Endothelial cell of umbilical vein (primary cell): ENCODE measurements around the gene TMEM223. TPM values are rescaled to one million over a fixed set of nuclear protein-coding genes. Genes with fewer than 3 reads are reported as not detected.

ENCODE experiments used
- BruUV-seq: library from RNA; stranded (reverse); fragments of 400-500 nt; replicated peaks from 2 replicates; lab custom pipeline; 2021; lab: Mats Ljungman, UMichigan
- CTCF ChIA-PET: fragments of 300-600, 350-600 bp; sonication (Branson Sonifier 250); formaldehyde crosslinking; loops from one replicate; lab custom pipeline; 2021; ENCODE audit warnings: antibody characterized with exemption, inconsistent platforms; lab: Charles Lee
- POLR2A ChIA-PET: fragments of 300-600, 350-600 bp; sonication (Branson Sonifier 250); formaldehyde crosslinking; loops from one replicate; lab custom pipeline; 2021; ENCODE audit warnings: antibody characterized with exemption, inconsistent platforms; lab: Charles Lee
- DNase-seq: peaks from one replicate; pipeline ENCODE4 v3.0.0-alpha.2; 2011; ENCODE audit warnings: low read depth, low spot score
- FAIRE-seq: peaks from 2 replicates; lab custom pipeline; 2011; peaks lifted over from hg19 to GRCh38; lab: Jason Lieb, UNC
- H2AFZ ChIP-seq: 2 replicates; pipeline ENCODE4 v1.6.0; 2012; ENCODE audit warnings: low read depth, low read length, control low read depth, inconsistent platforms
- H3K27ac ChIP-seq: 2 replicates; pipeline ENCODE4 v1.5.1; 2011; ENCODE audit warnings: low read depth, mild to moderate bottlenecking, control low read depth, low read length, moderate library complexity; ENCODE audit not compliant: insufficient read depth
- H3K27me3 ChIP-seq, 2 experiments: 2 replicates each; pipeline versions ENCODE4 v1.6.0 to v1.6.1; 2011; ENCODE audit warnings: low read length in 2 of 2, mixed read lengths in 1 of 2; ENCODE audit not compliant: control insufficient read depth in 2 of 2, insufficient read depth in 2 of 2
- H3K36me3 ChIP-seq, 2 experiments: 2 replicates in 1 of 2; 3 replicates in 1 of 2; pipeline ENCODE4 v1.5.1; 2011; ENCODE audit warnings: low read length in 2 of 2, mild to moderate bottlenecking in 1 of 2, moderate library complexity in 1 of 2; ENCODE audit not compliant: control insufficient read depth in 2 of 2, insufficient read depth in 2 of 2; ENCODE audit errors: extremely low read depth in 1 of 2
- H3K4me1 ChIP-seq: 3 replicates; pipeline ENCODE4 v1.5.1; 2011; ENCODE audit warnings: mild to moderate bottlenecking, low read length; ENCODE audit not compliant: control insufficient read depth, insufficient read depth; ENCODE audit errors: extremely low read depth
- H3K4me2 ChIP-seq: 2 replicates; pipeline ENCODE4 v1.6.1; 2011; ENCODE audit warnings: low read length, control low read depth, mixed read lengths; ENCODE audit not compliant: insufficient read depth
- H3K4me3 ChIP-seq, 3 experiments: fragments of 200-600 bp in 1 of 3; sonication (generic), shearing (Covaris generic) in 1 of 3; replicated peaks in 1 of 3; 2 replicates each; pipeline ENCODE4 v1.5.1; 2011 to 2016; ENCODE audit warnings: control low read depth in 3 of 3, low read length in 3 of 3, mild to moderate bottlenecking in 2 of 3, inconsistent platforms in 1 of 3, low read depth in 1 of 3, moderate library complexity in 1 of 3; ENCODE audit not compliant: insufficient read depth in 1 of 3
- H3K79me2 ChIP-seq: 2 replicates; pipeline ENCODE4 v1.6.0; 2012; ENCODE audit warnings: low read length, inconsistent platforms; ENCODE audit not compliant: control insufficient read depth, insufficient read depth
- H3K9ac ChIP-seq: replicated peaks from 2 replicates; pipeline ENCODE3; 2011; ENCODE audit warnings: low read length, control low read depth; ENCODE audit not compliant: insufficient read depth; ENCODE audit errors: extremely low read depth
- H3K9me1 ChIP-seq: replicated peaks from 3 replicates; pipeline ENCODE4 v1.6.0; 2011; ENCODE audit warnings: mild to moderate bottlenecking, low read length; ENCODE audit not compliant: control insufficient read depth, insufficient read depth; ENCODE audit errors: extremely low read depth
- H3K9me3 ChIP-seq: replicated peaks from 2 replicates; pipeline ENCODE4 v1.5.1; 2012; ENCODE audit warnings: low read length, inconsistent platforms; ENCODE audit not compliant: control insufficient read depth, insufficient read depth
- H4K20me1 ChIP-seq: replicated peaks from 2 replicates; pipeline ENCODE3; 2011; ENCODE audit warnings: mild to moderate bottlenecking, low read length; ENCODE audit not compliant: control insufficient read depth, insufficient read depth; ENCODE audit errors: extremely low read depth
- EZH2 ChIP-seq: IDR thresholded peaks from 2 replicates; pipeline ENCODE4 v1.6.1; 2012; ENCODE audit warnings: borderline replicate concordance, low read depth, mild to moderate bottlenecking, moderate library complexity, low read length, inconsistent platforms; ENCODE audit not compliant: severe bottlenecking
- FOS ChIP-seq: IDR thresholded peaks from 2 replicates; pipeline ENCODE4 v1.6.1; 2011; ENCODE audit warnings: mild to moderate bottlenecking, low read length, moderate library complexity, borderline replicate concordance; ENCODE audit not compliant: insufficient read depth
- GATA2 ChIP-seq: IDR thresholded peaks from 2 replicates; pipeline ENCODE4 v1.7.0; 2011; ENCODE audit warnings: low read depth, mild to moderate bottlenecking, moderate library complexity, mixed read lengths, low read length; ENCODE audit not compliant: insufficient read length, insufficient read depth
- JUN ChIP-seq: IDR thresholded peaks from 2 replicates; pipeline ENCODE4 v1.6.1; 2011; ENCODE audit warnings: borderline replicate concordance, low read depth; ENCODE audit not compliant: insufficient read length, insufficient read depth
- MYC ChIP-seq: IDR thresholded peaks from one replicate; pipeline ENCODE4 v1.6.1; 2011; ENCODE audit warnings: mild to moderate bottlenecking, low read depth, low read length
- POLR2A ChIP-seq: IDR thresholded peaks from 2 replicates; pipeline ENCODE4 v1.6.1; 2012; ENCODE audit warnings: low read depth, mild to moderate bottlenecking, control low read depth, low read length
- POLR2AphosphoS5 ChIP-seq: IDR thresholded peaks from 2 replicates; pipeline ENCODE4 v1.6.1; 2012; ENCODE audit warnings: low read depth, mild to moderate bottlenecking, control low read depth, low read length, moderate library complexity; ENCODE audit not compliant: insufficient read depth
- dilution Hi-C: fragments of 300-500 bp; cut with MboI; formaldehyde crosslinking; loops from one replicate; pipeline ENCODE4 v1.15.0; 2019; ENCODE audit warnings: low sequenced_read_pairs; ENCODE audit not compliant: extremely low pct_ligation_motif_present
- intact Hi-C: fragments of 100-400 bp; cut with micrococcal nuclease; formaldehyde crosslinking; loops from one replicate; pipeline ENCODE4 v1.10.0; 2022
- polyA plus RNA-seq, 4 experiments: library from polyadenylated mRNA; depleted of rRNA in 3 of 4; stranded (reverse) in 3 of 4; unstranded in 1 of 4; fragments of >200 nt; gene quantifications; 2 replicates each; pipeline versions ENCODE4 v1.2.1 to v1.2.3, GENCODE V29; 2011 to 2012; ENCODE audit warnings: missing spikeins in 1 of 4
- total RNA-seq: library from RNA; stranded (reverse); gene quantifications from 2 replicates; pipeline ENCODE4 v1.2.3, GENCODE V29; 2021
- TF ChIP-seq, protein P1 (sequence below): IDR thresholded peaks from 2 replicates; pipeline ENCODE4 v1.6.1; 2011; ENCODE audit not compliant: insufficient read depth, insufficient read length
- TF ChIP-seq, protein P2 (sequence below), 2 donors: IDR thresholded peaks; 1 replicate in 1 of 2; 2 replicates in 1 of 2; pipeline ENCODE4 v1.5.1; 2011; ENCODE audit warnings: low read length in 2 of 2, mild to moderate bottlenecking in 2 of 2, moderate library complexity in 2 of 2, control low read depth in 1 of 2, inconsistent platforms in 1 of 2, low read depth in 1 of 2; ENCODE audit not compliant: insufficient read depth in 1 of 2; ENCODE audit errors: extremely low read depth in 1 of 2

TMEM223 gene
- total and polyA plus RNA-seq, 2 donors (not counting 3 experiments of a cell fraction or from before 2014, with no cell fraction given): 11.8 to 26.7 TPM

DNA sequence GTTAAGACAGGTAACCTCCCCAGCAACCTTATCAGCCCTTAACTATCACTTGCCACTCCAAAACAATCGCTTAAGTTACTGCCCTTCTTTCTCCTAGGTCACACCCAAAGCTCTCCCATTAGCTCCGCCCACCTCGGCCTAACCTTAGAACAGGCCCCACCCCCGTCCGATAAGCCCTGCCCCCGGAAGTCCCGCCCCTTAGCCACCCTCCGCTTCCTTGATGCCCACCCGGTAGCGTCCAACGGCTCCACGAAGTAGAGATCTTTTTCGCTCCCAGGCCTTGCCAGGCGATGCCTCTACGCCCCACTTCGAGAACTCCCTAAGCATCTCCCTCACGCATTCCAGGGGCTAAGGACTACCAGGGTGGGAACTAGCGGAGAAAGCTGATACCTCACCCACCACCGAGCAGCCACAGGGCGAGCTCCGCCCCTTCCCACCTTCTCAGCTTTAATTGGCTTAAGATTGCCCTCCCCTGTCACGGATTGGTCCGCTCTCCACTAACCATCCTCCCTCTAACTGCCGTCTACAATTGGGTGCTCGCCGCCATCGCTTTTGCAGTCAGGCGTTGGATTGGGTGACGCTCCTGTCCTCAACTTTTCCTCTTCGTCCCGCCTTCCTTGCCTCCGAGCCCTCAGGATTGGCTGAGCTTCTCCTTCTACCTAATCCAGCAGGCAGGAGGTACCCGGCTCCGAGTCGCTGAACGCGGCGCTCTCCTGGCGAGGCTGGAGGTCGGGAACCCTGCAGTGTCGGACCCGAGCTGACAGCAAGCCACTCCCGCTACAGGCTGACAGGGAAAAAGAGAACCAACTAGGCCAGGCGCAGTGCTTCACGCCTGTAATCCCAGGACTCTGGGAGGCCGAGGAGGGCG, 37.8 kb downstream of the TMEM223 start, which contains the start of gene ZBTB3:
Gene ZBTB3 (minus strand): TSS at position 425 of the 868 bp plus-strand sequence. CDS start 496 bp downstream, outside the sequence.
- Histone ChIP-seq H3K4me1 (peaks cover 5% of the 10 kb centered on the region), H3K9ac (peak within 1 kb of the TSS; percentile 66), H3K79me2 (peaks cover 10% of the 10 kb centered on the region), H3K9me1 (no peaks in the 10 kb centered on the region), H3K4me2 (peak within 1 kb of the TSS; percentile 27), H3K9me3 (no peaks in the 10 kb centered on the region), H3K27me3 (no peaks in the 10 kb centered on the region), H4K20me1 (no peaks in the 10 kb centered on the region), H3K36me3 (peaks cover 0 to 5% of the 10 kb centered on the region in 2 experiments), H2AFZ (peak within 1 kb of the TSS; percentile 83), H3K27ac (peak within 1 kb of the TSS; percentile 61), H3K4me3 (peak within 1 kb of the TSS; percentile 32 to 71 (median 67))
- BruUV-seq: TSS peak; percentile 19
- TF ChIP-seq POLR2A (peak; percentile 75), GATA2 (no peak)
- intact Hi-C loops (loop anchor here (1.0 to 5.0 kb wide), 3 partner anchors 7 to 1083 kb away; partner anchors contain the start of genes MARK2, POLR2G and TTC9C), dilution Hi-C loops (no loop called here)
- ChIA-PET CTCF (interaction anchor here (0.7 to 2.7 kb wide), 18 partner anchors 8 to 329 kb away, joined by 3 to 26 read pairs (median 4); partner anchors contain the start of genes C11orf98, CSKMT, EEF1G and HNRNPUL2), POLR2A (interaction anchor here (0.9 to 2.0 kb wide), 12 partner anchors 8 to 107 kb away, joined by 3 to 22 read pairs (median 5); partner anchors contain the start of genes C11orf98, CSKMT, GANAB and HNRNPUL2)
- peak; percentile 100 for DNase-seq
- FAIRE-seq: peak; percentile 100

DNA sequence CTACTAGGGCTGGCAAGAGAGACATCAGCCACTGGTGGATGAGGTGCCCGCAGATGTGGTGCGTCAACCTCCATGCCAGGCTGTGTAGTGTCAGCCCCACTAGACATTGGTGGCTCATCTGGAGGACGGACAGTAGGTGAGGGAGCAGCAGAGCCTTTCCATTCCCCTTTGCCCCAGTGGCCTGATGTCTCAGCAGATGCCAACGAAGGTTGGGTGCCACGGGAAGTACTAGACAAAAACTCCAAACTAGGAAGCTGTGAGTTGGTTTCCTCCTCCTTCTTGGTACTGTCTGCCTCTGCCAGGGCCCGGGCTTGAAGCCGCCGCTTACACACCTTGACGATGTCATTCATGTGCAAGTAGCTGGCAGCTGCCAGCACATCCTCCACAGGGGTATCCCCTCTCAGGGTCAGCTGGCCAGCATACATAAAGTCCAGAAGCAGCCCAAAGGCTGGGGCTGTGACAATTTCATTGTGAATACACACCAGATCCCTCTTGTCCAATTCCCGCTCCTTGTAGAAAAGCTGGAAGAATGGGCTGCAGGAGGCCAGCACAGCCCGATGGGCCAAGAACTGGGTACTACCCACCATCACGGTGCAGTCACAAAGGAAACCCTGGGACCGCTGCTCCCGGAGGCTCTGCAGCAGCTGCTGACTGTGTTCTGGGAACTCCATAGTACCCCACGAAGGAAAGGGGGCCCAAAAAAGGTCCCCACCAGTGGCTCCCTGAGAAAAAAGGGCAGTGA, 38.6 kb downstream of the TMEM223 start:
- dilution Hi-C loops (no loop called here), intact Hi-C loops (loop anchor here (1.0 to 5.0 kb wide), 3 partner anchors 8 to 1084 kb away; partner anchors contain the start of genes MARK2, POLR2G and TTC9C)
- Histone ChIP-seq H3K4me3 (peak overlapping the region in 2 of 3 experiments; percentile 67 to 71), H3K27ac (no peak overlapping the region), H3K79me2 (peaks cover 10% of the 10 kb centered on the region), H2AFZ (peak overlapping the region; percentile 61), H3K9me1 (no peaks in the 10 kb centered on the region), H3K9me3 (no peaks in the 10 kb centered on the region), H3K27me3 (no peaks in the 10 kb centered on the region), H4K20me1 (no peaks in the 10 kb centered on the region), H3K9ac (no peak overlapping the region), H3K36me3 (peaks cover 0 to 5% of the 10 kb centered on the region in 2 experiments), H3K4me2 (peak overlapping the region; percentile 27), H3K4me1 (peaks cover 5% of the 10 kb centered on the region)
- TSS peak; percentile 55 for BruUV-seq
- TF ChIP-seq POLR2AphosphoS5 (no peak), JUN (no peak), GATA2 (no peak), EZH2 (no peak), POLR2A (no peak), MYC (no peak), FOS (no peak)
- TF ChIP-seq, protein P1, sequence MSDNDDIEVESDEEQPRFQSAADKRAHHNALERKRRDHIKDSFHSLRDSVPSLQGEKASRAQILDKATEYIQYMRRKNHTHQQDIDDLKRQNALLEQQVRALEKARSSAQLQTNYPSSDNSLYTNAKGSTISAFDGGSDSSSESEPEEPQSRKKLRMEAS: no peak
- TF ChIP-seq, protein P2, sequence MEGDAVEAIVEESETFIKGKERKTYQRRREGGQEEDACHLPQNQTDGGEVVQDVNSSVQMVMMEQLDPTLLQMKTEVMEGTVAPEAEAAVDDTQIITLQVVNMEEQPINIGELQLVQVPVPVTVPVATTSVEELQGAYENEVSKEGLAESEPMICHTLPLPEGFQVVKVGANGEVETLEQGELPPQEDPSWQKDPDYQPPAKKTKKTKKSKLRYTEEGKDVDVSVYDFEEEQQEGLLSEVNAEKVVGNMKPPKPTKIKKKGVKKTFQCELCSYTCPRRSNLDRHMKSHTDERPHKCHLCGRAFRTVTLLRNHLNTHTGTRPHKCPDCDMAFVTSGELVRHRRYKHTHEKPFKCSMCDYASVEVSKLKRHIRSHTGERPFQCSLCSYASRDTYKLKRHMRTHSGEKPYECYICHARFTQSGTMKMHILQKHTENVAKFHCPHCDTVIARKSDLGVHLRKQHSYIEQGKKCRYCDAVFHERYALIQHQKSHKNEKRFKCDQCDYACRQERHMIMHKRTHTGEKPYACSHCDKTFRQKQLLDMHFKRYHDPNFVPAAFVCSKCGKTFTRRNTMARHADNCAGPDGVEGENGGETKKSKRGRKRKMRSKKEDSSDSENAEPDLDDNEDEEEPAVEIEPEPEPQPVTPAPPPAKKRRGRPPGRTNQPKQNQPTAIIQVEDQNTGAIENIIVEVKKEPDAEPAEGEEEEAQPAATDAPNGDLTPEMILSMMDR (IDR thresholded peaks at IDR 0.05; ENCODE audit: extremely low read depth in 1 of 2, insufficient read depth in 1 of 2, low read depth in 1 of 2, low read length in 2 of 2): no peak
- ChIA-PET POLR2A (interaction anchor here (0.9 to 2.0 kb wide), 12 partner anchors 9 to 107 kb away, joined by 3 to 22 read pairs (median 5); partner anchors contain the start of genes C11orf98, CSKMT, GANAB and HNRNPUL2), CTCF (interaction anchor here (0.9 to 2.7 kb wide), 14 partner anchors 8 to 210 kb away, joined by 3 to 26 read pairs (median 5); partner anchors contain the start of genes C11orf98, CSKMT, HNRNPUL2 and INTS5)
- DNase-seq: no peak
- FAIRE-seq: no peak
